ENCODE data around the gene MAVS.

DNA sequence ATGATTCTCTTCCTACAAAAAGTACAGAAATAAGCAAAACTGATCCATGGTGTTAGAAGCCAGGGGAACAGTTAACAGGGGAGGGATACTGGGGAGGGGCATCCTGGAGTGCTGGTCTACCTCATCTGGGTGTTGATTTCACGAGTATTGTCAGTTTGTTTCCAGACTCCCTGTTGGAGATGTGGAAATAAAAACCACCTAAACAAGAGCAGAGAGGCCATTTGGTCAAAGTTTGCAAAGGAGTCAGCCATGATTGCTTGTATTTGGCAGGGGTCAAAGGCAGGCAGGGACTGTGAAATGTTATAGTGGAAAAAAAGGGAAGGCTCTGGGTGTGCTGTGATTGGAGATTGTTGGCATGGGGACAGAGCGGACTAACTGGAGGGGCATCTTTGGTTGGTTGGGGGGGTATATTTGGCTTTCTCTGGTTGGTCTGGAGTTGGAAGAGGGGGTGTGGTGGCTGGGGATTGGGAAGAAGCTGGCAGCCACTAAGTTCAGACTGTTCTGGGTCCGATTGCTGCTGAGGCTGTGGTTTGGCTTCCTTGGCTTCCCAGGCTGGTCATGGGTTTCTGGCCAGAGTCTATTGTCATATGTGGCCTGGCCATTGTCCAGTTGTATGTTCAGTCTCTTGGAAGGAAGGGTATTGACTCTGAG lies 27.7 kb downstream of the MAVS start:
- TF ChIP-seq, protein P1, sequence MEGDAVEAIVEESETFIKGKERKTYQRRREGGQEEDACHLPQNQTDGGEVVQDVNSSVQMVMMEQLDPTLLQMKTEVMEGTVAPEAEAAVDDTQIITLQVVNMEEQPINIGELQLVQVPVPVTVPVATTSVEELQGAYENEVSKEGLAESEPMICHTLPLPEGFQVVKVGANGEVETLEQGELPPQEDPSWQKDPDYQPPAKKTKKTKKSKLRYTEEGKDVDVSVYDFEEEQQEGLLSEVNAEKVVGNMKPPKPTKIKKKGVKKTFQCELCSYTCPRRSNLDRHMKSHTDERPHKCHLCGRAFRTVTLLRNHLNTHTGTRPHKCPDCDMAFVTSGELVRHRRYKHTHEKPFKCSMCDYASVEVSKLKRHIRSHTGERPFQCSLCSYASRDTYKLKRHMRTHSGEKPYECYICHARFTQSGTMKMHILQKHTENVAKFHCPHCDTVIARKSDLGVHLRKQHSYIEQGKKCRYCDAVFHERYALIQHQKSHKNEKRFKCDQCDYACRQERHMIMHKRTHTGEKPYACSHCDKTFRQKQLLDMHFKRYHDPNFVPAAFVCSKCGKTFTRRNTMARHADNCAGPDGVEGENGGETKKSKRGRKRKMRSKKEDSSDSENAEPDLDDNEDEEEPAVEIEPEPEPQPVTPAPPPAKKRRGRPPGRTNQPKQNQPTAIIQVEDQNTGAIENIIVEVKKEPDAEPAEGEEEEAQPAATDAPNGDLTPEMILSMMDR (IDR thresholded peaks at IDR 0.05 in 8 of 11, conservative IDR thresholded peaks at IDR 0.05 in 3 of 11) = no peak
- TF ChIP-seq POLR2A (IDR thresholded peaks at IDR 0.05) = no peak
